Activated CD8-positive, alpha-beta memory T cell treated with anti-CD3 and anti-CD28 coated beads, Interleukin-2, amount 50 U/mL, for 4 hours (primary cell): Measurements from ENCODE around the gene CADM3.
A peak's percentile ranks its signal among the peaks of the same experiment; 100 is the strongest.

Source experiments
- DNase-seq: peaks from one replicate; pipeline ENCODE4 v3.0.0-alpha.2; 2020

CADM3 gene

DNA sequence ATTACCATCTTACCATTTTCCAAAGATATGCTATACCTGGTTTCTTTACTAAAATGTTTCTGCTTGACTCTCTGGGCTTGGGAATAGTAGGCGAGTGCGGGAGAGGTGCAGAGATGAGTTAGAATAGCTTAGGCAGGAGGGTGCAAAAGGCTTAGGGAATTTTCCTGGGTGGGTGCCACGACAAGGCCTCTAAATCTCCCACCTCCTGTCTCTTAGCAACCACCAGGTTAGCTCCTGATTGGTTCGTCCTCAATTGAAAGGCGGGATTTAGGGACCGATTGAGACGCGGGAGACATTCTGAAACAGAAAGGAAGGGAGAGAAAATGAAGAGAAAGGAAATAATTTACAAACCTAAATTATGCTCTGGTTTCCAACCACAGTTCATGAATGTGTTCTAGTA is 36.4 kb downstream of the CADM3 start:
- DNase-seq: no peak

DNA sequence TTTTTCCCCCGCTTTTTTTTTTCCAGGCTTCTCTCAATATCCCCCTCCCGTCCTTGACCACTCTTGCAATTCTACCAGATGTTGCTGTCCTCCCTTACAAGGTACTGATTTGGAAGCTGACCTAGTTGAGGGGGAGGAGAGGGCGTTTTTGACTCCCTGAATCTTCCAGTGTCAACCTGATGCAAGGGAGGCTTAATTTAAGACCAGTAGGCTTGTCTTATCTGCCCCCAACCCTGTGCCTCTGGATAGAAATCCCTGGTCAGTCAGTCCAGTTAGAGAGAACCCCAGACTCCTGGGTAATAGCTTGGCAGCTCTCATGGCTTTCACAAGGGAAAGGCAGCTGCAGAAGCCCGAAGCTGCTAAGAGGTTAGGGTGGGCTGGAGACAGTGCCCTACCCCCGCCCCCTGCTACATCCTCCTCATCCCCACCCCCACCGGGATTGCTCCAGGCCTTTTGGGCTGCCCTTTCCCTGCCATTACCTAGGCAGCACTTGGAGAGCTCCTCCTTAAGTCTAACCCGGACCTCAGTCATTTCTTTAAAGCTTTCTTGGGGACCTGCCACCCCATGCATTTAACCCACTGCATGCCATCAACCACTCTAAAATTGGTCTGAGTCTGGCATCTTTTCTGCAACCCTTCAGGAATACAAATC is 36.9 kb downstream of the CADM3 start:
- DNase-seq: no peak

DNA sequence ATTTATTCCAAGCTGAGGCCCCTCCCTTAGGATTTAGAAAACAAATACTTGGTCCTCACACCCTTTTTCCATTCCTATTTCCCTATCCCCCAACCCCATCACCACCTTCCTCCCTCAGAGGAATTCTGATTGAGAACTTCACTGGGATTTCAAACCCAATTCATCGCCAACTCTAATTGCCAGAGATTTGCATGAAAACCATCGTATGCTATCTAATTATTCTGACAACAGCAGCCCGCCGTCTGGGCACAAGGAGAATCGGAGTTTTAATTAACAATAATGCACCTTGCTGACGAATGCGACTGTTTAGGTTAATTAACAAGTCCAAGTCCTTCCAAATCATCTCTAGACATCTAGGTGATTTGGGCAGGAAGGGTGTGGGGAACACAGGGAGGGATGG is 37.6 kb downstream of the CADM3 start:
- DNase-seq: no peak

DNA sequence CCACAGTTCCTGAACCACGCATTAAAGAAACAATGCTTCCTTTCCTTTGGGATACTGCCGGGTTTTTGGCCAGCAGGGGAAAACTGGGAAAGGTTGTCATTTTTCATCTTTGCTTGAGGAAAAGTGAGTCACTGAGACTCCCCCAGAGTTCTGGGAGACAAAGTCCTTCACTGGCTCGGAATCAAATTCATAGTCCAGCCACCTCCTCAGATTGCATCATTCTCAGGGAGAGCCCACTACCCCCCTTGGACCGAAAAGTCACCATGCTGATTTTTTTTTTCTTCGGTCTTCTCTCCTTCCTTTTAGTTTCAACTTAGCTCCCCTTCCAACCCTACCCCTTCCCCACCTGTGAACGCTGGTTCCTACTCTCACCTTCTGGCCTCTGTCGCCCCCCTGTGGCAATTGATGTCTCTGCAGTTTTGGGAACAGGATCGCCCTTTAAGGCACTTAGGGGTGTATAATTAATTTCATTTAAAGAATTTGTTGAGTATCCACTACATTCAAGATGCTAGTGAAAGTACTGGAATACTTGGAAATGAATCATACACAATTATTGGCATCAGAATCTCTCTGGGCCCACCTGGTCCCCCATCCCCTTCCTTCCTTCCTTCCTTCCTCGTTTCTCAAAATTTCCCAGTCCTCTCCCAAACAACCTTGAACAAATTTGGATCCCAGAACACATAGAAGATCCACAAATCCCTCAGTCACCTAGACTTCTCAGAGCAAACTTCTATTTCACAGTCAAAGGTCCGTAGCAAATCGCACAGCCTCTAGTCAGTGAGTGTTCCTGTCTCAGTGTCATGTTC is 40.1 kb downstream of the CADM3 start:
- DNase-seq: peak; percentile 45

DNA sequence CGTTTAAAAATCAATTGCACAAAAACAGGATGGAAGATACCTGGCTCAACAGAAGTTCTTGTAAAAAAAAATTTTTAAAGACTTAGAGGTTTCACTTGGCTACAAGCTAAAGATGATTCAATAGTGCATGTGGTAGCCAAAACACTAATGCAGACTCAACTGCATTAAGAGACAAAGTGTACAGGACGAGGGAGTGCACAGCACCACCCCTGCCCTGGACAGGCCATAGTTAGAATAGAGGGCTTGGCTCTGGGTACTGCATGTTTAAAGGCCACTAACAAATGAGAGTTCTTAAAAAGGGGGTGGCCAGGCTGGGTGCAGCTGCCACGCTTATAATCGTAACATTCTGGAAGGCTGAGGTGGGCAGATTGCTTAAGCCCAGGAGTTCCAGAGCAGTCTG is 41.2 kb downstream of the CADM3 start:
- no peak for DNase-seq

DNA sequence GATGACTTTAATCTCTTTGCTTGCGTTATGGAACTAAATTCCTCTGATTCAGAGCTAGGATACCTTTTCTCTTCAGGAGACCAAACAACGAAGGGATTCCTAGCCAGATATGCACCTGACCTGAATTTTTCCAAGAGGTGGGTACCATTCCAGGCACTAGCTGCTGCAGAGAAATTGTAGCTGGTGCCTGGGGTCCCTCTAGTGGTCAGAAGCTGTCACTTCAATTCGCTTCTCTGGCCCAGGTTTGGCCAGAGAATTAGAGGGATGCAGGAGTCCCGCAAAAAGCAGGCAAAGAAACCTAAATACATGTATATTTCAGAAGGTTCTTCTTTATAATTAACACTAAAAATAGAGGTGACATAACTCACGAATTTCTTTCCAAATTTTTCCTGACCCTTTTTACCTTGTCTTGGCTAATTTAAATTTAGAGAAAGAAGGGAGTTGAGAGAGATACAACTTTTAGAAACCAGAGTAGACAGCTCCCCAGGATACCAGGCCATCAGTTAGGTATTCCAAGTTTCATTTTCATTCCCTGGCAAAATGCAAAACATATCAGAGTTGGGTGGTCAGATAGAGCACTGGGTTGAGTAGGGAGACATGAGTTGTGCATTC is 42.8 kb downstream of the CADM3 start:
- DNase-seq: peak; percentile 35

DNA sequence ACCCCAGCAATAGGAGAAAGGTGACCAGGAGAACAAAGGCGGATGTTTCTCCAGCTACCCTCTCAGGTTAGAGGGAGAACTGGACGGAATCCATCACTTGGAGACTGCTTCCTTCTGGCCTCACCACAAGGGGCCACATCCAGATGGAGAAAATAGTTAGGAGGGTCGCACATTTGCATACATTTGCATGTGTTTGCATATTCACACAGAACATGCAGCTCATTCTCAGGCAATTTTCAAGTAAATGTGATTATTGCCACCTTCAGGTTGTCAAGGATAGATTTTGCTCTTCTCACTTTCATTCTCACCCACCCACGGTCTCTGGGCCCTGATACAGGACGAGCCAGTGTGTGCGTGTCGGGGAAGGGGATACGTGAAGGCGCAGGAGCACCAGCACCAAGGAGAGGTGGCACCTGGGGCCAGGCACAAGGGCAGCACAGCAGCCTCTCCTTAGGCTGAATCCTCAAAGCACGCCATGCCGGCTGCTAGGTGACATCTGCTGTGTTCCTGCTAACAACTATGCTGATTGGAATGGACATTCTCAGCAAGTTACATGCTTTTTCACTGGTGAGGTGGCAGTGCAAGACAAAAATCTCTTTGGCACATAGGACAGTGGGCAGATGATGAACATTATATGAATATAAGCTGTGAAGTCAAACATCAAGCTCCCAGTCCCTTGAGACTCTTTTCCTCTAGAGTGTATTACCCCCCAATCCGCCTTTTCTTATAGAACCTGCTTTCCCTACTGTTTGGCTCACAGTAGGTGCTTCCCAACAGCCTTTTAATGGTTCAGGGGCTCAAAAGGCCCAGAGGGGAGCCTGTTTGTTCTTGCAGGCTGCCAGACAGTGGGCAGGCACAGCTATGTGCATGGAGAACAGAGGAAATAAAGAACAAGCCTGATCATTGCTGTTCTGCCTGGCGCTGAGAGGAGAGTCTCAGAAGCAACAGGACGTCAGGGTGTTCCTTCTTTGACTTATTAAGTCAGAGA is 47.5 kb downstream of the CADM3 start:
- no peak for DNase-seq

DNA sequence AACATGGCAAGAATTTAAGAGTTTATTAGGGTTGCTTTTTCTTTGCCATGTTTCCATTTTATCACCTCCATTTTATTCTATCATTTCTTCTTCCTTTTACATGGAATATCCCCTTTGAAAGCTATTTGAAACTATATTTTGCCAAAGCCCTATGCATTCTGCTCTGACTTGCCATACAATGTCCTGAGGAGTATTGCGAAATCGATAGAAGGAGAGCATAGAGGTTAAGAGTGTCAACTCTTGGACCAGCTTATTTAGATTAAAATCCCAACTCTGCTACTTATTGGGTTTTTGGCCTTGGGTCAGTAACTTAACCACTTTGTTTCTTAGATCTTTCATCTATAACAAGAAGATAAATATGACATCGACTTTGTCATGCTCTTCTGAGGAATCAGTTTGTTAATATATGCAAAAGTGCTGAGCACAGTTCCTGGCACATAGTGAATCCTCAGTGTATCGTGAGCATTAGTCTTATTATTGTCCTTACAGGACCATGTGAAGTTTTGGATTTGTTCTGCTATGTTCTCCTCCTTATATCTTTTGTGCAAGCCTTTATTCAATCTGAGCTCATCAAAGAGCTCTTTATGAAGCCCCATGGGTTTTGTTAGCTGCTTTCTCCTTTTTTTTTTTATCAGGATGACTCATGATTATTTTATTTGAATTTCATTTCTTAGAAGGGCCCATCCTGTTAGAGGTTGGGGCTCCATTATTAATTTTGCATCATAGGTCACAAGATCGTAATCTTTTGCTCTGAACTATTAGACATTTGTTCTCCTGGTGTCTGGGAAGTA is 50.9 kb downstream of the CADM3 start:
- DNase-seq: no peak

DNA sequence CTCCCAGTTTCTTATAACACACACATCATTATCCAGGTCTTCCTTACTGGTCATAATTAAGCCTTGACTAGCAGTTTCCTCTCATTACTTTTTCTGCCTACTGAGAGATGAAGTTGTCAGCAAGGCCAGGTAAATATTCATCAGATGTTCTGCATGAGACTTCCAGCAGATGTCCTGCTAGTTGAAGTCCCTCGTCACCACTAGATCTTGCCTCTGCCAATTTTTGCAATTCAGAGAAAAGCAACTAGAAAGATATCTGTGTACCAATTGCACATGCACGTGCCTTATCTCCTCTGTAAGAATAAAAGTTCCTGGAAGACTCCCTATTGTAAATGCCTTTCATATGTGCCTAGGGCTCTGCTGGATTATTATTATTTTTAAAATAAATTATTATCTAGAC is 51.6 kb downstream of the CADM3 start:
- DNase-seq: no peak

DNA sequence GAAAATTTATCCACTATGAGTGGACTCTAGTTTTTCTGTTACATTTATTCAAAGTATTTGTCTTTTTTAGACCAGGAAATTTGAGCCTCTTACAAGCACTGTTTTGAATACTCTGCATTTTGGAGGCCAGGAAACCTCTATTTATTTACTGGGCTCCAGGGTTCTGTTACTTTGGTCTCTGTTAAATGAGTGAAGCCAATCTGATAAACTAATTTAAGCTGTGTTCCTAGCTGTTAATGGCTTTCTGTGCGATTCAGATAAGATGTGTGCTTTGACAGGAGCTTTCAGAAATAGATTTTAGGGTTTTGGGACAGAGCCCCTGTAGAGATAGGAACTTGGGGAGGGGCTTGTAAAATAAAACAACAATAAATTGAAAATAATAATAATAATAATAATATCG is 57.1 kb downstream of the CADM3 start:
- DNase-seq: no peak

DNA sequence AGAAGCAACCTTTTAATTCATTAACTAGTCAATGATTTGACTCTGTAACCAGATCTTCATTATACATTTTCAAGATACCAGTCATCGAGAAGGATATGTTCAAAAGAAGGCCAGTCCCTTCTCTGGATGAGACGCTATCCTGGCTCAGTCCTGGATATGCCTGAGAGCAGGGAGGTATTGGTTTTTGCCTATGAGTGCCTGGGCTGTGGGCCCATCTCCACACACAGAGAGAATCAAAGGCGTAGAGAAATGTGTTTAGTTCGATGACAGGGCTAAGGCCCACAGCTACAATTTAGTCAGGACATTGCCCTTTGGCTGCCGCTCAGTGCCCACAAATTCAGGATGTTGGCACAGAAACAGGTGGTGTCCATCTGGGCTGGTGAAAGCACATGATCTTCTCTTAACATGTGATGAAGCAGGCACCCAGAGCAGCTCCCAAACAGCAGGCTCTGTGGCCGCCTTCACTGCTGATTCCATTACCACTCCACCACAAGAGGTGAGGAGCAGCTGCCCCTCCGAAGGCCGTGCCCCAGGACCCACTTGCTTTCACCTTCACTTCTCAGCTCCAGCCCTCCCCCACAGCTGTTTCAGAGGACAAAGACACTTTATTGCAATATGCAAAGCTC is 58.0 kb downstream of the CADM3 start:
- DNase-seq: no peak

DNA sequence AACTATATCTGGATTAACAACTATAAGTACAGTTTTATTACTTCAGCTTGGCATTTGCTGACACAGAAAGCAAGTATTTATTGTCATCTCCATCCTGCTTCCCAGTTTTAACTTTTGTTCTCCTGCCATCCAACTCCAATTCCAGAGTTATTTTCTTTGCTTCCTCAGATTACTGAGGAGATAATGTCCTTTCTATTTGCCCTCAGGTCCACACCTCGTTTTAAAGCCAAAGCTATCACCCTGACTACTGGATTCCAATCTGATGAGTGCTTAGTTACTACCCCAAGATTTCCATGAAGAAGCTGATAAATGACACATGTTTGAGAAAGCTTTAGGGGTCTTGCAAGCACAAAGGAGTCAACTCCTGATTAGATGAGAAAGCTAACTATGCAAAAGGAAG is 58.5 kb downstream of the CADM3 start:
- DNase-seq: no peak

DNA sequence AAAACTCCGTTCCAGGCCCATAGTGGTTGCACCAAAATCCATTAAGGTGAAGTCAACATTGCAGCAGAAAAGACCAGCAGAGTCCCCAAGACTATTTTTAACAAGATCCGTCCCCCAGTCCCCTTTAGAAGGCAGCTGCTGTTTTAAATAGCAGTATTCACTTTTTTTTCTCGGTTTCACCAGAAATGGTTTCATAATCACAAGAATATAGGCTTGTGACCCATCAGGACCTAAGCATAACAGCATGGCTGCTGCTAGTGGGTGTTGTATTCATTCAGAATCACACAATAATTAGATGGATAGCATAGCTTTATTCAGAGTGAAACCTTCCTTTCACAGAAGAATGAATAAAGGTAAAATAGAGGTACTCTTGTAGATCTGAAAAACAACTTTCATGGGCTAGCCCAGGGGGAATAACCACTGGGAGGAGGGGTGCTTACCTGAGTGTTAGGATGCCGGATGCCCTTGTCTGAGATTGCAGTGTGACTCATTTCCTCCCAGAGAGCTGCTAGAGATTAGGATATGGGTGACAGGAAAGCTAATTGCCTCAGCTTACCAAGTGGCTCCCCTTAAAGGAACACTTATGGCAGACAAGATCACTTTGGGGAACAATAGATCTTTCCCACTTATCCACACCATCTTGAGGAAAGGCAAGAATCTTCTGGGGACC is 68.3 kb downstream of the CADM3 start:
- no peak for DNase-seq

DNA sequence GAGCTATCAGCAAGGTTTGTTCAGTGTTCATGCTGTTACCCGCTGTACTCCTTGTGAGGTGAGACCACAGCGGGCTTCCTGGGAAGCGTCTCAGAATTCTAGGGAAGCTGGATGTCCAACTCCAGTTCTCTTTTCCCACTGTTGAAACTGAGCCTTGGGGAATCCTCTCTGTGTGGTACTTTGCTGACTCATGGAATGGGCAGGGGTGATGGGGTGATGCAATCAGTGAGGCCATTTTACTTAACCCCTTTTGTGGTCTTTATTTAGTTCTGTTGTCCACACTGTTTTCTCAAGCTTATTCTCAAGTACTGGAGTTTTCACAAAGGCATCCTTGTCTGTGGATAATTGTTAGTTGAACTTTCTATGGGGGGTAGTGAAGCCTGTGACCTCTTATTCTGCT is 75.9 kb downstream of the CADM3 start:
- no peak for DNase-seq

DNA sequence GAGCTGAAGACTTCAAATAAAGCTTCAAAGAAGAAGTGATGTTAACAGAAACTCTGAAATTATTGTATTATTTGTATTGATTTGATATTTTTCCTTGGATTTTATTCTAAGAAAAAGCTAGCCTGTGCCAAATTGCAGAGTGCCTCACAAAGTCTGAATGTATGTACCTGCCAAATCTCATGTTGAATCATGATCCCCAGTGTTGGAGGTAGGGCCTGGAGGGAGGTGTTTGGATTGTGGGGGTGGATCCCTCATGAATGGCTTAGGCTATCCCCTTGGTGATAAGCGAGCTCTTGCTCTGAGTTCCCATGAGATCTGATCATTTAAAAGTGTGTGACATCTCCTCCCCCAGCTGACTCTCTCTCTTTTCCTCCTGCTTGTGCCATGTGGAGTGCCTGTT is 76.9 kb downstream of the CADM3 start:
- no peak for DNase-seq

DNA sequence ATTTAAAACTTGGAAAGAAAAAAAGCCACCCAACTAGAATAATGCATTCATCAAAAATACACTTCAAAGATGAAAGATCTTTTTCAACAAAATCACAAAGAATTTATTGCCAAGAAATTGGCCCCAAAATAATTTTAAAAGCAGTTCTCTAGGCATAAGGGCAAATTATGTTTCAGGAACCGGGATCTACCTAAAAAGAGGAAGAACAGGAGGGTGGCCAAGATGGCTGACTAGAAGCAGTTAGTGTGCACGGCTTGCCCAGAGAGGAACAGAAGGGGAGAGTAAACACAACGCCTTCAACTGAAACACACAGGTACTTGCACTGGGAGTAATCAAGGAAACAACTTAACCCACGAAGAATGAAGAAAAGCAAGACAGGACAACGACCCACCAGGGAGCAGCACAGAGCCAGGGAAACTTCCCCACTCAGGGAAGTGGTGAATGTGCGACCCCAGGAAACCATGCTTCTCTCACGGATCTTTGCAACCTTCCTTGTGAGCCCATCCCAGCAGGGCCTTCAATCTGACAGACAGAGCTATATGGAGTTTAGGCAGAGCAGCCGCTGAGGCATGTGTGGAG is 79.3 kb downstream of the CADM3 start:
- no peak for DNase-seq
